Dedifferentiated amniotic fluid mesenchymal stem cell (primary cell): Measurements from ENCODE around the gene ISOC2.
"Not testable (repeated sequence)": the region's sequence is repeated elsewhere in the genome, so short reads cannot be mapped to it uniquely, and the experiment has no call there.

Experiments
- DNase-seq: peaks from one replicate; pipeline ENCODE4 v3.0.0-alpha.2; 2016; ENCODE audit errors: extremely low spot score

The ISOC2 gene

DNA sequence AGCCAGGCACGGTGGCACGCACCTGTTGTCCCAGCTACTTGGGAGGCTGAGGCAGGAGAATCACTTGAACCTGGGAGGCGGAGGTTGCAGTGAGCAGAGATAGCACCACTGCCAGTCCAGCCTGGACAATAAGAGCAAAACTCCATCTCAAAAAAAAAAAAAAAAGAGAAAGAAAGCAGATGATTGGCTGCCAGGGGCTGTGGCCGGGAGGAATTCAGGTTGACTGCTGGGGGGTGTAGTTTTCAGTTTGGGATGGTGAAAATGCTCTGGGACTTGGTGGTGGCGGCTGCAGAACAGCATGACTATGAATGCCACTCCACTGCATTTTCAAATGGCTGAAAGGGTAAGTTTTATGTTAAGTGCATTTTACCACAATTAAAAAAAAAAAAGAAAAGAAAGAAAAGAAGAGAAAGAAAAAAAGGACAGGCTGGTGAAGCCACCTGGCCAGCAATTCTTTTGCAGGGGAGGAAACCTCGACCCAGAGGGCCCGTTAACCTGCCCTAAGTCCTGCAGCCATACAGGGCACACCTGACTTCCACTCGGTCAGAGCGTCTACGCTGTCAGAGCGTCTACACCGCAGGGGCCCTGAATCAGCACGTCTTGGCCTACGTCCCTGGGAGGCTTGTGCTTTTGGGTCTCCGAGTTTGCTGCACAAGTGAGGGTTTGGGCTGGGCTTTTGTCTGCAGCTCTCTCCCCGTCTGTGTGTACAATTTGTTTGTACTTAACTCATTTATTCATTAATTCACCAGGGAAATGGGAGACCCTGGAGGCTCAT lies 3.6 kb downstream of the ISOC2 start:
- DNase-seq, result no peak

GRCh38 chr19:55456347-55456746 lies 5.1 kb downstream of the ISOC2 start:
- DNase-seq, result no peak

DNA sequence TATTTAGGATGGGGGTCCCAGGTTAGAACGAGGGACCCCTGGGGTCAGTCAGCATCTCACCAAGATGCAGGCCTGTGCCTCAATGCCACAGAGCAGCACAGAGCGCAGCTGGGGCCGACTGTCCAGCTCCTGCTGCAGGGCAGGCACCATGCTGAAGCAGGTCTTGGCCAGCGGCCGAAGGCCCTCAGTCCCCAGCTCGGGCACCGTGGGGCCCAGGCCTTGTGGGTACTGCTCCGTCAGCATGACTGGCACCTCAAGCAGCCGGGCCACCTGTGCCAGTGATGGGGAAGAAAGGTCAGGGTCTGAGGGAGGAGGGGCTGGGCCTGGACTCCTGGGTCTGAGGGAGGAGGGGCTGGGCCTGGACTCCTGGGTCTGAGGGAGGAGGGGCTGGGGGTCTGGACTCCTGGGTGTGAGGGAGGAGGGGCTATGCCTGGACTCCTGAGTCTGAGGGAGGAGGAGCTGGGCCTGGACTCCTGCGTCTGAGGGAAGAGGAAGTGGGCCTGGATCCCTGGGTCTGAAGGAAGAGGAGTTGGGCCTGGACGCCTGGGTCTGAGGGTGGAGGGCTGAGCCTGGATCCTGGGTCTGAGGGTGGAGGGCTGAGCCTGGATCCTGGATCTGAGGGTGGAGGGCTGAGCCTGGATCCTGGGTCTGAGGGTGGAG lies 5.7 kb downstream of the ISOC2 start:
- DNase-seq, result no peak

GRCh38 chr19:55454787-55455243 lies 6.6 kb downstream of the ISOC2 start:
- DNase-seq, result no peak

DNA sequence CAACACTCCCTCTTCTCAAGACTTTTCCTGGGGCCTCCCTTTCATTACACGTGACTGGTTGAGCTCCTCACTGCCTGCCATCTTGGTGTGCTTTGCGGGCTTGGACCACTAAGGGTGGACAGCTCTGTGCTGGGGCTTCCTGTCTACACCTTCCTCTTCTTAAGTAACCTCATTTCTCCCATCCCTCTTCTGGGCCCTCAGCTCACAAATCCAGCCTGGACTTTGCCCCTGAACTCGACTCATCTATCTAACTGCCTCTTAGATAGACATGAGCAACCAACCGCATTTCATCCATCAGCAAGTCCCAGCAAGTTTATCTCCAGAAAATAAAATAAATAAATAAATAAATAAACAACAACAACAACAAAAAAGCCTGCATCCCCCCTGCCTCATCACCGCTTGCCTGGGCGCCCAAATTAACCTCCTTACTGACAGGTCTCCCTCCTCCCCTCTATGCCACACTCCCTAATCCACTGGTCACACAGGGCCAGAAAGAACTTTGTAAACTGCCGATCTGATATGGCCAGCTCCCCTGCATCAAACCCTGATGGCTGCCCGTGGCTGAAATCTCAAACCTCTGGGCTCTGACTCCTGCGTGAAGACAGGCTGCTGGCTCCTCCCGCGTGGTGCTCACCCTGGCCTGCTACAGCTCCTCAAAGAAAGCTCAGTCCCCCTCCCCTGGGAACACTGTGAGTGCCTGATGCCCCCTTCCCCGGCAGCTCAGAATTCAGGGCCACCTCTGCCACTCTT lies 7.8 kb downstream of the ISOC2 start:
- no peak for DNase-seq

DNA sequence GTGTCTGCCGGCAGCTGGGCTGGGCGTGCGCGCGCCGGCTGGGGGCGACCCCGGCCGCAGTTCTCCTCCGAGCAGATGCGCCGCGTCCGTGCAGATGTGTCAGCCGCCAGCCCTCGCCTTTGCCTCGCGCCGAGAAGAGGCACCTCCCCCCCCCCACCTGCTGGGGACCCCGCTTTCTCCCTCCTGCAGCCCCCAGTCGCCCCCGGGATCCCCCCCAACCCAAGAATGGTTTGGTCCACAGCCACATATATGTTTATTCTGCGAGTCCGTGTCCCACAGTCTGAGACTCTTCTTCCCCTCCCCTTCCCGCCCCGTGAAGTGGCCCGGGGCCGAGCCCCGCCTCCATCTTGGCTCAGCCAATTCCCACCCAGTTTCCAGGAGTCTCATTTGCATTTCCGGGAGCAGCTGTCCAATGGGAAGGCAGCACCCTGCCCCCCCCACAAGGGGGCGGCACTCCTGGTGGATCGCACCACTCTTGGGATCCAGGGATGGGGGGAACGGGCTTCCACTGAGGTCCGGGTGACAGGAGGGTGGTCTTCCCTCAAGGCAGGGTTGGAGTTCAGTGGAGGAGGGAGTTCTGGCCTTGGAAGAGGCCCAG lies 8.6 kb downstream of the ISOC2 start:
- DNase-seq, result no peak

GRCh38 chr19:55451965-55452748 lies 9.3 kb downstream of the ISOC2 start:
- no peak for DNase-seq

DNA sequence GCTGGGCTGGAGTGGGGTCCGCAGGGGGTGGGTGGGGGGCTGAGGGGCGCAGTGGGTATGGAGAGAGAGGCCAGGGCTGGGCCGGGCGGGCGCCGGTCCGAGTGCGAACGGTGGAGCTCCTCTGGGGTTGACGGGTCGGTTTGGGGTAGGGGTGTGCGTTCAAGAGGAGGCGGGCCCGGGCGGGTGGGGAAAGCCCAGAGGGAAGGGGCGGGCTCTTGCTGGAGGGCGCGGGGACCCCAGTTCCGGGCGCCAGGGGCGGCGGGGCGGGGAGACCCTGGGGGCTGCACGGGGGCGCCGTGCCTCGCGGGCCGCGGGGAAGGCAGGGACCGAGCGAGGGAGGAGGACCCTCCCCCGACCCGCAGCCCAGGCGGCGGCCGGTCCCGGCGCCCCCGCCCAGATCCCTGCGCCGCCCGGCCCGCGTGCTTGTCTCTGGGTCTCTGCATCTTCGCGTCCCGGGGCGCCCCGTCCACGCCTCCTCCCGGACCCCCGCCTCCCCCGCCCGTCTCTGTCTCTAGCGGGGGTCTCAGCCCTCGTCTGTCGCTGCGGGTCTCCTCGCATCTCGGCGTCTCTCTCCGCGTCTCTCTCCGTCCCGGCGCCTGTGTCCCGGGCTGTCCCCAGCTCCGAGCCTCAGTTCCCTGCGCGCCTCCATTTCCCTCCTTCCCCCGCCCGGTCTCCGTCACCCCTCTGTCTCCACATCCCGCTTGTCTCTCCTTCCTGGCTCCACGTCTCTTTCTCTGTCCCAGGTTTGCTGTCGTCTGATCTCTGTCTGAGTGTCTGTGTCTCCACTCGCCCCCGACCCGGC lies 10.1 kb downstream of the ISOC2 start:
- DNase-seq, result no peak

GRCh38 chr19:55449469-55449868 lies 12.0 kb downstream of the ISOC2 start:
- no peak for DNase-seq

DNA sequence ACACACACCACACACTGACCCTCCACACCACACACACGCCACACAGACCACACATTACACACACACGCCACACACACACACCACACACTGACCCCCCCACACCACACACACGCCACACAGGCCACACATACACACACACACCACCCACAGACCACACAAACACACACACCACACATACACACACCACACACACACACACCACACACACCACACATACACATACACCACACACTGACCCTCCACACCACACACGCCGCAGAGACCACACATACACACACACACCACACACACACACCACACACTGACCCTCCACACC lies 13.3 kb downstream of the ISOC2 start:
- DNase-seq, result not testable (repeated sequence)

- DNase-seq, result no peak
These were observed 13.8 kb downstream of the ISOC2 start for GRCh38 chr19:55447421-55448174.

- DNase-seq, result no peak
These were observed 15.4 kb downstream of the ISOC2 start for GRCh38 chr19:55446060-55446459.

DNA sequence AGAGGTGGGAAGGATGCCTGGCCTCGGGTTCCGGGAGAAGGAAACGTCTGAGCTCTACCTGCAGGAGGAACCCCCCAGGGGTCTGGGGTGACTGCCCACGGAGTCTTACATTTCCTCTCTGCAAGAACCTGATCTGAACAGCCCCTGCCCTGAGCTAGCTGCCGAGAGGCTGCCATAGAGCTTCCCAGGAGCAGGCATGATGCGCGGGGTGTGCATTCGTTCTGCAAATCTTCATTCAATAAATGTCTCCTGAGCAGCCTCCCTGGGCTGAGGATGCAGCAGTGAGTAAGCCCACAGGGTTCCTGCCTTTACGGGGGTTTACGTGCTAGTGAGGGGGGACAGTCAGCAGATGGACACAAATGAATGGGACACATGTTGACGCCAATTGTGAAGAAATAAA lies 16.8 kb downstream of the ISOC2 start:
- DNase-seq, result no peak

DNA sequence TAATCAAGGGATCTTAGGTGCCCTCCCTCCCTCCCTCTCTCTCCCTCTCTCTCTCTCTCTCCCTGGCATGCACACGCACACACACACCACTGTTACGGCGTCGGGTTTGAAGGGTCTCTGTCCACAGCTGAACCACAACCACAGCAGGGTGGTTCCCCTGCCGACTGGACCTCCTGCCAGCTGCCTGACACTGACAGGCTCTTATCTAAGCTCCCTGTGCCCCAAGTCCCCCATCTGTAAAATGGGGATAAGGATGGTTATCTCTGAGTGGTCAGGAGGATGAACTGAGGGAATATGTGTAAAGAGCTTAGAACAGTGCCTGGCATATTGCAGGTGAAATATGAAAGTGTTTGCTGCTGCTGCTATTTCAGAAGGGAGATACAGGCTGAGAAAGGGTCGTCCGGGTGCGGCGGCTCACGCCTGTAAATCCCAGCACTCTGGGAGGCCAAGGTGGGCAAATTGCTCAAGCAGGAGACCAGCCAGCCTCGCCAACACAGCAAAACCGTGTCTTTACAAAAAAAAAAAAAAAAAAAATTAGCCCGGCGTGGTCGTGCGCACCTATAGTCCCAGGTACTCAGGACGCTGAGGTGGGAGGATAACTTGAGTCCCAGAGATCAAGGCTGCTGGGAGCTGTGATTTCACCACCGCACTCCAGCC lies 17.5 kb downstream of the ISOC2 start:
- DNase-seq, result no peak

DNA sequence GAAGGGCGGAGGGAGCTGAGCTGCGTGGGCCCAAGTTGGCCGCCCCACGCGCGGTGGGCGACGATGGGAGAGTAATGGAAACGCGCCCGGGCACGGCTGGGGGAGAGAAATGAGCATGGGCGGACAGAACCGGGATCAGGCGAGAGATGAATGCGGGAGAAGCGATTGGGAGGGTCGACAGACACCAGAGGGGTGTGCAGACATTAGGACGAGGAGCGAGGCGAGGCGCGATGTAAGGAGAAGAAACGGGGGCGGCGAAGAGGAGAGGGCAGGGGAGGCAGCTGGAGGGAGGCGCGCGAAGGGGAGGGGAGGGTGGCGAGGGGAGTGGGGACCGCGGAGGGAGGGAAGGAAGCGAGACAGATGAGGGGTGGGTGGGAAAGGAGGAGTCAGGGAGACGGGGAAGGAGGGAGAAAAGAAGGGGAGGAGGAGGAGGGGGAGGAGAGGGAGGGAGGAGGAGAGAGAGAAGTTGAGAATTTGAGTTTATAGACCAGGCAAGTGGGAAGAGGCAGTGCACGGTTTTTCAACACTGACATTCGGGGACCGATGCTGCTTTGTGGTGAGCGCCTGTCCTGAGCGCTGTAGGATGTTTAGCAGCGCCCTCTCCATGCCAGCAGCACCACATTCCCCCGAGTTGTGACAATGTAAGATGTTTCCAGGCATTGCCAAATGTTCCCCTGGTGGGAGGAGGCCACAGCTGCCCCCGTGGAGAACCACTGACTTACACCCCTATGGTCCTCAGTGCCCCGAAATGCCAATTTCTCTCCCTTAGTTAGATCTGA lies 18.2 kb downstream of the ISOC2 start, which contains the start of gene SHISA7:
Gene SHISA7 (minus strand): TSS at position 256 of the 779 bp plus-strand sequence. CDS start 437 bp downstream, outside the sequence.
- DNase-seq, result no peak

GRCh38 chr19:55442372-55442961 lies 19.0 kb downstream of the ISOC2 start:
- DNase-seq, result no peak

GRCh38 chr19:55441692-55442321 lies 19.6 kb downstream of the ISOC2 start:
- no peak for DNase-seq

DNA sequence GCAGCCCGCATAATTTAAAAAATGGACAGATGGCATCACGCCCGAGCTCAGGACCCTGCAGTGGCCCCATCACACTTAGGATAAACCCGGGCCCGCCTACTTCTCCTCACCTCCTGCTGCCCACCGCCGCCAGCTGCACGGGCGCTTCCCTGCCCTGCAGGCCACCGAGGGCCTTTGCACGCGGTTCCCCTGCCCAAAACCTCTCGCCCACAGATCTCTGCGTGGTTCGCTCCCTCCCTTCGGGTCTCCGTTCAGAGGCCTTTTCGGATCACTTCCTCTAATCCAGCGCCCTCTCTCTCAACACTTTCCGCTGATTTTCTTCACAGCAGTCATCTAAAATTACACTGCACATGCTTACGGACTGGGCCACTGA lies 20.1 kb downstream of the ISOC2 start:
- no peak for DNase-seq
